NB4 (cell line): ENCODE measurements around the gene FHIT.

Source experiments
- CTCF ChIP-seq: IDR thresholded peaks from one replicate; pipeline ENCODE4 v1.5.1; 2012; ENCODE audit warnings: low read depth, low read length
- MAX ChIP-seq: IDR thresholded peaks from 2 replicates; pipeline ENCODE4 v1.6.1; 2011; ENCODE audit warnings: low read depth, low read length
- POLR2A ChIP-seq: IDR thresholded peaks from 2 replicates; pipeline ENCODE4 v1.6.1; 2011; ENCODE audit warnings: mild to moderate bottlenecking; ENCODE audit not compliant: insufficient read length; ENCODE audit errors: extremely low read depth

GRCh38 chr3:60250206-60250605 is 1001.0 kb downstream of the FHIT start:
- TF ChIP-seq CTCF (no peak), POLR2A (no peak), MAX (no peak)
